Stomach smooth muscle (tissue), 2 donors: ENCODE results near the gene DAAM1.
A peak's percentile ranks its signal among the peaks of the same experiment; 100 is the strongest.

Experiments
- H3K27ac ChIP-seq: one replicate; pipeline ENCODE4 v1.7.0; 2013; ENCODE audit warnings: mild to moderate bottlenecking, low read length, inconsistent platforms
- H3K27me3 ChIP-seq, 2 donors: one replicate each; pipeline ENCODE4 v1.7.0; 2013; ENCODE audit warnings: low read length in 2 of 2; ENCODE audit not compliant: insufficient read depth in 2 of 2, control insufficient read depth in 1 of 2
- H3K36me3 ChIP-seq, 2 donors: one replicate each; pipeline ENCODE4 v1.7.0; 2013; ENCODE audit warnings: low read length in 2 of 2; ENCODE audit not compliant: control insufficient read depth in 2 of 2, insufficient read depth in 2 of 2
- H3K4me1 ChIP-seq: one replicate; pipeline ENCODE4 v1.7.0; 2013; ENCODE audit warnings: low read length; ENCODE audit not compliant: control insufficient read depth, insufficient read depth
- H3K4me3 ChIP-seq, 2 donors: one replicate each; pipeline ENCODE4 v1.7.0; 2013; ENCODE audit warnings: low read length in 2 of 2
- H3K9ac ChIP-seq, 2 donors: one replicate each; pipeline ENCODE4 v1.7.0; 2013; ENCODE audit warnings: low read length in 2 of 2, mild to moderate bottlenecking in 1 of 2
- H3K9me3 ChIP-seq, 2 donors: one replicate each; pipeline ENCODE4 v1.7.0; 2013; ENCODE audit warnings: low read length in 2 of 2; ENCODE audit not compliant: control insufficient read depth in 2 of 2
- donor health status: healthy.
- donor health status: Pancreatic carcinoma.

DAAM1 gene

DNA sequence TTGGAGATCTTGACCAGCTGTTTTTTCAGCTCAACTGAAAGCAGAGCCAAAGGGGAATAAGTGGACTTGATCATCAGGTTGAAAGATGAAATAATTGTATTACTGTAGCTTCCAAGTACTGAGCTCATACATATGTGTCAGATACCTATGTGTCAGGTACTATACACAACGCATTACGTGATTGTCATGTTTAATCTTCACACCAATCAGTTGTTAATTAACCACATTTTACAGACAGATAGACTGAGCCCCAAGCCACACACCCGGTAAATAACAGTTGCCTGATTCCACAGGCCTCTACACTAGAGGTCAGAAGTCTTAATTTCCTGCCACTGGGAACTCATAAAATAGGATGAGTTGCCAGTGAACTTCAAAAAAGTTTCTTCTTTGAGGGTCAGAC is 148.2 kb downstream of the DAAM1 start:
- Histone ChIP-seq H3K9ac (peak overlapping the region; percentile 1 to 2), H3K27me3 (no peaks in the 10 kb centered on the region), H3K4me1 (peaks cover 39% of the 10 kb centered on the region), H3K4me3 (no peak overlapping the region), H3K36me3 (peaks cover 3 to 10% of the 10 kb centered on the region in 2 donors), H3K9me3 (no peaks in the 10 kb centered on the region), H3K27ac (peak overlapping the region; percentile 77)

- no peaks in the 10 kb centered on the region for H3K9me3 ChIP-seq
- H3K4me1 ChIP-seq, result peaks cover 40% of the 10 kb centered on the region
- H3K27ac ChIP-seq, result peak overlapping the region; percentile 77
- H3K4me3 ChIP-seq, result peak overlapping the region in 1 of 2 donors; percentile 30
- peak overlapping the region; percentile 2 to 13 for H3K9ac ChIP-seq
- no peaks in the 10 kb centered on the region for H3K27me3 ChIP-seq
- peaks cover 0 to 7% of the 10 kb centered on the region in 2 donors for H3K36me3 ChIP-seq
These were observed 148.7 kb downstream of the DAAM1 start for GRCh38 chr14:59337141-59337611.

GRCh38 chr14:59338761-59339160 is 150.3 kb downstream of the DAAM1 start:
- Histone ChIP-seq H3K9me3 (no peaks in the 10 kb centered on the region), H3K4me3 (no peak overlapping the region), H3K36me3 (peaks cover 3 to 7% of the 10 kb centered on the region in 2 donors), H3K27me3 (no peaks in the 10 kb centered on the region), H3K27ac (no peak overlapping the region), H3K9ac (no peak overlapping the region), H3K4me1 (peaks cover 41% of the 10 kb centered on the region)

- Histone ChIP-seq H3K27me3 (no peaks in the 10 kb centered on the region), H3K9ac (peak overlapping the region in 1 of 2 donors; percentile 36), H3K9me3 (no peaks in the 10 kb centered on the region), H3K4me1 (peaks cover 50% of the 10 kb centered on the region), H3K27ac (peak overlapping the region; percentile 85), H3K4me3 (no peak overlapping the region), H3K36me3 (peaks cover 3 to 7% of the 10 kb centered on the region in 2 donors)
These were observed 151.3 kb downstream of the DAAM1 start for GRCh38 chr14:59339524-59340330.

DNA sequence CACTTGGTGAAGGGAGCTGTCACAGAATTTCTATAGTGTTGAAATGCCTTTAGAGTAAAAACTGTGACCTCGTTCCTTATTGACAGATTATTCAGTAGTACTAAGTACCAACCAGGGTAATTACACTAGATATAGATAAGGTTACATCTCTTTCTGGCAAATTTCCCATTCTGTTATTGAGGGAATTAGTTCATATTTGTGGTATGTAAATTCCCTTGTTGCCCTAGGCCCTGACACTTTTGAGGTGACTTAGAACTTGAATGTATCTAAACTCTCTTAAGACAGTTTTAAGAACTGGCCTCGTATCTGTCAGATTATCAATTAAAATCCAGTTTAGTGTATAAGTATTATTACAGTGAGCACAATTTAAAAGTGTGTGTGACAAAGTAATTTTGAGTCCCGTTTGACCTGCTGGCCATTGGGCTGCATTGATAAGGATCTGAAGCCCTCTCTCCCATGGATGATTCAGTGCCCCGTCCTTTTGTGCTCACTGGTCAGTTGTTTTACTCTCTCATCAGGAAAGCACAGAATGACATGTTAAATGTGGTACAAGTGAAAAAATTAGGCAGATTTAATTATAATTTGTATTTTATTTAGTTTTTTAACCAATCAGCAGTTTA is 153.5 kb downstream of the DAAM1 start:
- no peaks in the 10 kb centered on the region for H3K27me3 ChIP-seq
- H3K9me3 ChIP-seq, result no peaks in the 10 kb centered on the region
- no peak overlapping the region for H3K4me3 ChIP-seq
- H3K4me1 ChIP-seq, result peaks cover 57% of the 10 kb centered on the region
- H3K36me3 ChIP-seq, result peaks cover 6 to 10% of the 10 kb centered on the region in 2 donors
- H3K9ac ChIP-seq, result no peak overlapping the region
- peak overlapping the region; percentile 85 for H3K27ac ChIP-seq

DNA sequence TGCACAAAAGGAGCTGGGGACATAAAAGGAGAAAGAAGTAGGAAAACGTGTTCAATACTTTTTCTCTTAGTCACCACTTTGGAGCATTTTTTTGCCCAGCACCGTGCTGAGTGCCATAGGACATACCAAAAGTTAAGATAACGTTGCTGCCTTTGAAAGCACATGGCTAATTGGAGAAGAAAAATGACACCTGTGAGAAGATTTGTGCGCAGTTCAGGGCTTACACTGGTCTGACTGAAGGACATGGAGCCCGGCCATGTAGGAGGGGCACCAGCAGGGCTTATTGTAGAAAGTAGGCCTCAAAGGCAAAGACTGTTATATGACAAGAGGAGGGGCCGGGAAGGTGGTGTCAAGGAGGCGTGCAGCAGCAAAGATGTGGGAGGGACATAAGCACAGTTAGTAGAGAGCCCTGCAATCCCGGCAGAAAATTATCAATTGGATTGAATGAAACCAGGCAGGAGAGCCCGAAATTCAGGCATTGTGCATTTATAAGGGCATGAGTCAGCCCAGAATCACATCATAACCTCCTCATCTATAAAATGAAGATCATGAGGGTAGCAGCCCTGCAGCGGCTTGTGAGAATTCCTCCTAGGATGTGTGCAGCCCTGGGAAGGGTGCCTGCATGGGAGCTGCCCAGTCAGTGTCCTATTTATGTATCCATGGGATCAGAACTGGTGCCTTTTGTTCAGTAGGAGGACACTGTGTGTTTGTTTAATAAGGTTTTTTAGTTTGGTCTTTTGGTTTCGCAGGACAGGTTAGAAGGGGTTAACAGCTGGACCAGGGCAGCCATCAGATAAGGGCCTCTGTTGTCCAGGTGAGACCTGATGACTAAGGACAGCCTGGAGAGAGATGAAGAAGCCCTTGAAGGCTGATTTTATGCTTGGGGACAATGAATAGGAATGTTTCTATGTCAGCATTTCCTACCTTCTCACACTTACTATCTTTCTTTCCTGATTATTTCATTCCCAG is 154.3 kb downstream of the DAAM1 start:
- H3K9me3 ChIP-seq, result no peaks in the 10 kb centered on the region
- H3K4me1 ChIP-seq, result peaks cover 55% of the 10 kb centered on the region
- peak overlapping the region; percentile 85 for H3K27ac ChIP-seq
- no peaks in the 10 kb centered on the region for H3K27me3 ChIP-seq
- peaks cover 6 to 11% of the 10 kb centered on the region in 2 donors for H3K36me3 ChIP-seq
- H3K4me3 ChIP-seq, result no peak overlapping the region
- no peak overlapping the region for H3K9ac ChIP-seq

GRCh38 chr14:59343585-59343984 is 155.1 kb downstream of the DAAM1 start:
- H3K9me3 ChIP-seq, result no peaks in the 10 kb centered on the region
- H3K4me1 ChIP-seq, result peaks cover 58% of the 10 kb centered on the region
- no peak overlapping the region for H3K9ac ChIP-seq
- H3K27ac ChIP-seq, result peak overlapping the region; percentile 85
- H3K36me3 ChIP-seq, result peaks cover 13 to 18% of the 10 kb centered on the region in 2 donors
- no peak overlapping the region for H3K4me3 ChIP-seq
- H3K27me3 ChIP-seq, result no peaks in the 10 kb centered on the region

DNA sequence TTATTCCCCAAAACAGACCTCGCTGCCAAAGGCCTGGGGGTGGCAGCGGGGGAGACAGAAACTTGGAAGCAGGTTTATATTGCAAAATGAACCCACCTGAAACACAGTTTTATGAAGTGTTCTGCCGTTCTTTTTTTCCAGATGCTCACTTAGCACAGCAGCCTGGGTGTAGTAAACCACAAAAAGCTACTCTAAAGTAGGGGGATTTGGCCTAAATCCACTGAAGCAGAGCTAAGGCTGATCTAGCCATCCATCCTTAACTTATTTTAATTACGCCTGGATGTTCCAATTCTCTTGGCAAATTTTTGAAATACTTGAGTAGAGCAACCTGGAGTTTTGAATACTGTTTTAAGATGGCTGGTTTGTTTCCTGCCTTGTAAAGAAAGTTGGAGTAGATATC is 155.5 kb downstream of the DAAM1 start:
- Histone ChIP-seq H3K36me3 (peaks cover 14 to 18% of the 10 kb centered on the region in 2 donors), H3K27ac (peak overlapping the region; percentile 85), H3K27me3 (no peaks in the 10 kb centered on the region), H3K4me3 (no peak overlapping the region), H3K4me1 (peaks cover 63% of the 10 kb centered on the region), H3K9ac (no peak overlapping the region), H3K9me3 (no peaks in the 10 kb centered on the region)

DNA sequence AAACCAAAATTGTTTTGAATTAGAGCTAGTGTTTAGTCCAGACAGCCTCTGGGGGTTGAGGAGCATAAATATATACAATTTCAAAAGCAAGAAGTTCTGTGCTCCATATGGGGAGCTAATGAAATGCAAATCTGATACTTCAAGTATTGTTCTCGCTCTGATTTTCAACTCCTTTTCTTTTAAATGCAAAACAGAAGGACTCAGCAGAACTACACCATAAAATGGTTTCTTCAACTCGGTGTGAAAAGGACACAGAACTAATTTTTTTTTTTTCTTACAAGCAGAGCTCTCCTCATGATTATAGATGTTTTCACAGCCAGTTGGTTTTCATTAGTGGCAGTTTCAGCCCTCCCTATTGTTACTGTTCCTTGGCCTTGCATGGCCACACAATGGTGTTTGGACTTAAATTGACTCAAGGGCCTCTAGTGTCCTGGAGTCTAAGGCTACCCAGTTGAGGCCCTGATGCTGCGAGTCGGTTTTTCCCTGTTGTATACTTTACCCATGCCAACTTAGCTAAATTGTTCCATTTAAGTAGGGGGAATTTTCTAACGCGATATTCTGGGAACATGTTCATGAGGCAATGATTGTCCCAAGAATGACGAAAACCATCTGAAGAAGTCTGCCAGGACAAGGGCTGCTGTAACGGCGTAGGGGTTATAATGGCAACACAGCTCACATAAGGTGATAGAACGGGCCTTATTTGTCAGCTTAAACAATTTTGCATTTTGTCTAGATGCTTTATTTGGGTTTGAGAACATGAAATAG is 156.4 kb downstream of the DAAM1 start:
- peak overlapping the region in 1 of 2 donors; percentile 42 for H3K9ac ChIP-seq
- peak overlapping the region; percentile 85 for H3K27ac ChIP-seq
- peaks cover 15% of the 10 kb centered on the region in 2 donors for H3K36me3 ChIP-seq
- H3K9me3 ChIP-seq, result no peaks in the 10 kb centered on the region
- no peak overlapping the region for H3K4me3 ChIP-seq
- H3K4me1 ChIP-seq, result peaks cover 65% of the 10 kb centered on the region
- no peaks in the 10 kb centered on the region for H3K27me3 ChIP-seq

DNA sequence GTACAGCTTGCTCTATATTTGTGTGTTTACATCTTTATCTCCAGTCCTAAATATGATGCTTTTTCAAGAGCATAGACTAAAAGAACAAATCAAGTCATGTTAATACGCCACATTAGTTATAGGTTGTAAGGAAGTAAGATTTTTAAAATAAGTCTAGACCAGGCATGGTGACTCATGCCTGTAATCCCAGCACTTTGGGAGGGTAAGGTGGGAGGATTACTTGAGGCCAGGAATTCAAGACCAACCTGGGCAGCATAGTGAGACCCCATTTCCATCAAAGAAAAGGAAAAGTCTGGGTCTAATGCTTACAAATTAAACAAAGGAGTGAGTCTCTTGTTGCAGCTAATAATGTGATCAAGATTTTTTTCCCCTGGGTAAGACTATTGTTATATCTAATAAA is 157.9 kb downstream of the DAAM1 start:
- Histone ChIP-seq H3K4me1 (peaks cover 75% of the 10 kb centered on the region), H3K9me3 (no peaks in the 10 kb centered on the region), H3K27me3 (no peaks in the 10 kb centered on the region), H3K36me3 (peaks cover 20 to 25% of the 10 kb centered on the region in 2 donors), H3K4me3 (no peak overlapping the region), H3K27ac (peak overlapping the region; percentile 85), H3K9ac (no peak overlapping the region)
